SKM-1 (cell line): ENCODE measurements around the gene ANTXR1.
"Not testable (repeated sequence)": the region's sequence is repeated elsewhere in the genome, so short reads cannot be mapped to it uniquely, and the experiment has no call there.

Experiments
- DNase-seq: peaks from one replicate; lab custom pipeline; 2025; ENCODE audit not compliant: unreplicated experiment; lab: John Stamatoyannopoulos, UW

Gene ANTXR1

DNA sequence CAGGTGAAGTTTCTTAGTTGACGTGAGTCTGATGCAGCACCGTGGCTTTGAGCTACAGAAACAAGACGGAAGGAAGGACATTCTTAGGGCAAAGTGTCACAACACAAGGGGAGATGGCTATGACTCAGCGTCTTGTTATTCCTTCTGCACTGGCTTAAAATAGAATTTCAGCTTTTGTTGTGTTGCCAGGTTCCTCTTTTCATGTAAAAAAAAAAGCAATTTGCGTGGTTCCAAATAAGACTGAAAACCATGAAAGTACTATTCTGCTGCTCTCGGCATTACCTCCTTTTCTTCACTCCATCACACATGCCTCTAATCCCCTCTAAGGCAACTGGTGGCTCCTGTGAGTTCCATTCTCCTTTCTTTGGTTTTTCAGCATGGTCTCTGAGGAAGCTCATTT, 150.1 kb downstream of the ANTXR1 start:
- DNase-seq: peak; percentile 94

DNA sequence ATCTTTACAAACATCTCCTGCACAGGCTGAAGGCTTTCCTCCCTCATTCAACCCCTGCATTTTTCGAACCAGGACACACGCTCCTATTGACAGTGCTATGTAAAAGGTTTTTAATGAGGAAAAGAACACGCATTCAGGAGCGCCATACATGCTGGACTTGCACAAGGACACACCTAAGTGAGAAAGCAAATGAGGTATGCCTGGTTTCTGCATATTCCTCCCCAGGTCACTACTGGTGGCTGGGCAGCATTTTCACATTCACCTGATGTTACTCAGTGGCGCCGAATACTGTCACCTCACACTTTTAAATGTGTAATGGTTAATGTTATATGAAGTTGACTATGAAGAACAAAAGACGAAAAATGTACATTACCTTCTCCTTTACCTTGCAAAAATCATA, 150.6 kb downstream of the ANTXR1 start:
- DNase-seq: no peak

DNA sequence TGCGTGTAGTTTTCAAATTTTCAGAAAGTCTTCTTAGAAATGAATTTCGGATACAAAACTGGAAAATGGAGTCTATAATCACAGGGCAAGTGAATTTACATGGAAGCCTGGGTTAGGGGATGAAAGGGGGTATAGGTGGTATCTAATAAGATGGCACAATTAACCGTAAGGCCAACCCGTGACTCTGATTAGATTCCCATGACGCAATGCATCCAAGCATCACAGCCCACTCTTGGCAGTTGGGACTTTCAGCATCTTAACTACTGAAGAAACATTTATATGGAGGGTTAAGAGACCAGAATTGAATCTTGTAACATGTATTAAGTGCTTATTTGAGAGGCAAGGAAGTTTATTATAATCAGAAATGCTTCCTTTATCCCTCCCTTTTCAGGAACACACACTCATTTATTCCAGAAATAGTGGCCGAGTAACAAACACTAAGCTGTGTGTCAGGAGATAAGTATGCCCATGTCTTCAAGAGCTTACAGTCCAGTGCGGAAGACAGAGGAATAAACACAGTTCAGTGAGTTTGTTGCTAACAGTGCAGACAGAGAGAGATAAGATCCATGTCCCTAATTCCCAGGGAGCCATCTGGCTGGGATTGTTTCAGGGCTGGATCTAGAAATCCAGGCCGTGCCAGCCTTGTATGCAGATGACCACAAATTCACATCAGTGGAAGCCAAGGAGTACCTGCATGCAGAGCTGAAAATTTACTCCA, 151.2 kb downstream of the ANTXR1 start:
- DNase-seq: no peak

DNA sequence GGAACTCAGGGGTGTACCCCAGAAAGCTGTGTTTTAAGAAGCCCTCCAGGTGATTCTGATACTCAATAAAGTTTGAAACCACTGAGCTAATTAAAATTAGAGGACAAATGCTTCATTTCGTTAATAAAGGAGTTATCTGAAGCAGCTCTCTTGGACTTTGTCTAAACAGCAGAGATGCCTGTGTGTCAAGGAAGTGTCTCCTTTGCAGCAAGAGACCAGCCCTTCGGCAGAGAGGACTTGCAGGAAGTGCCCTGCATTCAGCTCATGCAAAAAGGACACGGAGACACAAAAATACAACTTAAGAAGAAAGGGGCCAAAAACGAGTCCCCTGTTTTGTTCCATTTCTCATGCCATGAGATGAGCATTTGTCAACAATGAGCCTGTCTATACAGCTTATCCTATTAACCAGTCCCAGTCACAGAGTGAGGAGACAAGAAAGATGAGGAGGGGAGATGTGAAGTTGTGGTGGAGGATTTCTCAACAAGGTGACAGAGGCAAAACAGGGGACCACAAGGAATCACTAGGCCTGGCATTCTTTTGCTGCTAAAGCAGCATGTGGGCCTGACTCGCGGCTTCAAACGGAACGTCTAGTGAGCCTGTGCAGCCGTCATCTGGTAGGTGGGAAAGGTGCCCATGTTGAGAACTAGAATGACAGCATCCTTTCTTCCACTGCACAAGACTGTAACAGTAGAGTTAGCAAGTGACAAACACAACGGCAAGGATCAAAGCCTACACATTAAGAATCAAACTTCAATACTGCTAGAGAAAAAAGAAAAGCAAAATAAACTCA, 152.3 kb downstream of the ANTXR1 start:
- DNase-seq: no peak

DNA sequence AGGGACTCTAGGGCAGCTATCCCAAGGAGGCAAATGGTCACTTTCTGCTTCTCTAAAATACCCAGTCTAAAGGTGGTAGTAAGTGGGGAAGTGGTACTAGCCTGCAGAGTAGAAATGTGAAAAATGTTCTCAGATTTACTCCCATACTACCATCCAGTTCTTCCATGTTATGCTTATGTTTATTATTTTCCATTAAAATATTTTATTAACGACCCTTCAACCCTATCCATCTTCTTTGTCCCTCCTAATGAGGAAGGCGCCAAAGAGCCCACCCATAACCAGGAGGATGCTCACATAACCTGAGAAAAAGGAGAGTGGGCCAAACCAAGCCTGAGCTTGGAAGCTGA, 153.5 kb downstream of the ANTXR1 start:
- DNase-seq: no peak

DNA sequence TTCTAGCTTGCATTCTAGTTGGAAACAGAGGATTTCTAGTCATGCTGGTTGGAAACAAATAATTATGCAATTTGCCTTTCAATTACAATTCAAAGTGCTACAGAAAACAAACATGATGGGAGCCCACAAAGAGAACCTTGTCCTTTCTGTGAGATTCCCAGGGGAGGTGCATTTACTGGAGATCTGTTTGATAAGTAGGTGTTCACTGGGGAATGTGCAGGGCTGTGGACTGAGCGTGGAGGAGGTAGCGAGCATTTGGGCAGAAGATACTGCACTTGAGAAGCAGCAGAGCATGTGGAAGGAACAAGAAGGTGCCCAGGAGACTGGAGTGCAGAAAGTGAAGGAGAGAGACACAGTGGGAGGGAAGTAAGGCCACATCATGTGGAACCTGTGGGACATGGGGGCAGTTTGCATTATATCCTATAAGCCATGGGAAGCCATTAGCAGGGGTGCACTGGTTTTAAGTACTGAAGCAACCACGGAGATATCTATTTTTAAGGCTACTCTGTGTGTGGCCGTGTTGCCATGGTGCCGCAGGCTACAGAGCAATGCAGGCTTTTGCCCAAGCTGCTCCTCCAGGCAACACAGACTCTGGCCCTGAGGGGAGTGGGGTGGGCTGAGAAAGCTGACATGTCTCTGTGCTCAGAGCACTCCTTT, 154.0 kb downstream of the ANTXR1 start:
- DNase-seq: no peak

DNA sequence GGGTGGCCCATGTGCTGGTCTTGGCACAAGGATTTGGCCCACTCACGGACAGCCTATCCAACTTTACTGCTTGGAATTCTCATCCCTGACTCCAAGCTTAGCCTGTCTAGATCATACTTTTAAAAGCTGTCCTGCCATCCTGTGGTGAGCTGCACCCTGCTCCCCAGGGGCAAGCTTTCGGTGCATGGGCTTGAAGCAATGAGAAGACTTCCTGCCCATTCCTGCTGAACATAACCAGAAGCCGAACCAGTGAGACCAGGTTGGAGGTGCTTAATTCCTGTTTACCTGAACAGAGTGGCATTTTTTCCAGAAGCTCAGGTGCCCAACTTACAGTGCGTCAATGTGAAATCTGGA, 154.5 kb downstream of the ANTXR1 start:
- no peak for DNase-seq

DNA sequence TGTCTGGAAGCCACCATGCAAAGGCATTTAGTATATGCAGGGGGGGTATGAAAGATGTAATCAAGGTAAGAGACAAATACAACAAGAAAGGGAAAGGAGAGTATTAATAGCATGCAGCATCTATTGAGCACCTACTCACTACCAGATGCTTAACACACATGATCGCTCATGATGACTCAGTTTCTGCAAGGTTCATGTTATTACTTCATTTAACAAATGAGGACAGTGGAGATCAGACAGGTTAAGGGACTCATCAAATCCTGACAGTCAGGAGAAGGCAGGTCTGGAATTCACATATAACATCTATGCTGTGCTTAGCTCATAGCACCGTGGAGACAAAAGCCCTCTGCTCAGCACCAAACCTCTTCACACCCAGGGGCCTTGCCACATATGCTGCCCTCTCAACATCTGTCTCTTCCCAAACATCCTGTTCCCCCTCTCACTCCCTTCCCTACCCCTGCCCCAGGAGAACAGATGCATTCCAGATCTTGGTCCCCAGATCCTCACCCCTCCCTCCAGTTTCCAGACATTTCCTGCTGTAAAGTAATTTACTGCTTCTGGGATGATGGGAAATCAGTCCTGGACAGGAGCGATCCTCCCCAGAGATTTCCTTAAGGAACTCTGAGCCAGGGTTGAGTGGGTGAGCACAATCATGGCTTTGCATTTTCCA, 155.3 kb downstream of the ANTXR1 start:
- DNase-seq: no peak

DNA sequence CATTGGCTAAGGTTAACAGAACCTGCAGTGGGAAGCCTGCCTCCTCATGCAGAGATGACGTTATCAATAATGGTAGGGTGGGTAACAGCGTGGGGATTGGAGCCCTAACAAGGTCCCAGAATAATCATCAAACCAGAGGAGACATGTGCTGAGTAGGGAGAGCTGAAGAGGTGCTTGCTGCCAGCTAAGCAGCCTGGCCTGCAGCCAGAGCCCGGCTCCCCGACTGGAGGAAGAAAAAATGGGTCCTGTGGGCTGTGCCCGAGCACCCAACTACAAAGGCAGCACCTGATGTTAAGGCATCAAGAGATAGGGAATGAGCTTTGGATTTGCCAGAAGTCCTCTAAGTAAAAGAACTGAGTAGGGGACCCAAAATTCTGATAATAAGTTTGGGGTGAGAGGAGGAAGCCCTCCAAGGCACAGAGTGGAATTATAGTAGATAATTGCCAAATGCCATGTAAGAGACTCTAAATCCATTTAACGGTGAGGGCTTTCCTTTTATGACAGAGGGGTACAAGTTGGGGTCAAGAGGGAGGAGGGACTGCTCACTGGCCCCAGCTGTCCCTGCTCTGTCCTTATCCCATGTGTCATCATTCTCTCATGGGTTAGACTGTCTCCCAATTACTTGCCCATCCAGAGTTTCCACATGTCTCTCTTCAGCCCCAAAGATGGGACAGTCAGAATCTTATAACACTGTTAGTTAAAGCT, 156.1 kb downstream of the ANTXR1 start:
- no peak for DNase-seq

DNA sequence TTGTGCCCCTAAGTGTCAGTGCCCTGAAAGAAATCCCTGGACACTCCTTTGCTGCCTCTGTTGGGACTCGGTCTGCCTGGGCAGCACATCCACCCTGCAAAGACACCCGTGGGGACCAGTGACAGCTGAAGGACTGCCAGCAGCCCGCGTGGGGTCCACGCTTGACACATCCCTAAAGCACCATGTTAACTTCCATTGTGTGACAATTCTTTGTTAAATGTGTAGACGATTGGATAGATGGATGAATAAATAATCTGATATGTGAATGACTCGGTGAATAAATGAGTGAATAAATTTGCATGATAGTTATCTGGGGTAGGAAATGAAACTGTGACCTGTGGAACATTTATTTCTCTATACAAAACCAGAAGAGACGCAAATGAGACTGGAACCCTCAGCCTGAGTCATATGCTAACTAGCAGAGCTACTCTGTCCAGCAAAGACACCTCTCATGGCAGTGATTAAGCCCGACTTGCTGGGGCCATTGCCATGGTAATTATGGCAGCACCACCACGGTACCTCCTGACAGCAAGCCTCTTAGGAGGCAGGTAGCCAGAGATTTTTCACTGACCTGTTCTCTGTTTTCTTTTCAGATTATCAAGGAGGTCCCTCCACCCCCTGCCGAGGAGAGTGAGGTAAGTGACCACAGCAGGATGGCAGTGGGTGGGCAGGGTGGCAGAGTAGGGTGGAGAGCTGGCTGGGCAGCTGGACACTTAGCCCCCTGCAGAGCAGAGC, 156.8 kb downstream of the ANTXR1 start:
- DNase-seq: no peak

DNA sequence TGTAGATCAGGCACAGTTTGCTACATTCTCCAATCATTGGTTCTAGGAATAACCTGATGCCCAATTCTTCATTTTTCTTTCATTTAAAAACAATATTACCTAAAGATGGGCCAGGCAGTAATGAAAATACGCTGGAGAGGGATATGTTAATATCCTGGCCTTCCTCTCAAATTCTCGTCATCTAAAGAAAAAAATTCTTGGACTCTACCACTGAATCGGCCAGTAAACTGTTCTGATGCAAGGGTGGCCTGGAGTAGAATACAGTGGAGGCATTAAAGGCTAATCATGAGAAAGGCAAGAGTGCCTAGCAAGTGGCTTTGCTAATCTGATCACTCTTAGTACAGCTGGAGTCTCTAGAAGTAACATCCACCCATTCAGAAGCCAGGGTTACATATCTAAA, 157.7 kb downstream of the ANTXR1 start:
- no peak for DNase-seq

DNA sequence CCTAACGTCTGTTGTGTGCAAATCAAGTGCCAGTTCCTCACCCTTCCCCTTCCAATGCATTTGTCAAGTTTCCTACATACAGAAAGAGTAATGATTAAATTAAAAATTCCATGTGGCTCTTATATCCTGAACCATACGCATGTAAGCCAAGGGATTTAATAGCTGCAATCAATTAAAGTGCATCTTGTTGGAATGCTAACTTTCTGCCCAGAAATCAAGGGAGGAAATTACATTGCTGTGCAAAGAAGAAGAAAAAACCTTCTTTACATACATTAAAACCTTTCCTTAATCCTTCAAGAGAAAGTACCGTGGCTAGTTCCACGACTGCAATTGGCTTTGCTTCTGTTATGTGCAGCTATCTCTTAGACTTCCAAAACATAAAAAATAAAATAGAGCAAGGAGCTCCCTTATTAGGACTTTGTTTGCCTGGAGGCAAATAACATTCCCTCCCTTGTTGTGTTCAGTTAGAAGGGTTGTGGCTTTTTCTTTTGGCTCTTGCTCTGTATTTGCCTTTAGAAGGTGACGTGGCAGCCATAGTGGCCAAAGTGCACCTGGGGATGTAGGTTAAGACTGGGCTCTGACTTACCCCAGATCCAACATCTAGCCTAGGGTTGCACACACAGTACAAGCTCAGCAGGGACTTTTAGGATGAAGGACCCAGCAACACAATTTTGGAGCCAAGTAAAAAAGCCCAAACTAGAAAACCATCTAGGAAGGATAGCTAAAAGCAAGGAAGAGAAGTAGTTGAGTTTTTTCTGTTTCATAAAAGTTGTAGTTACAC, 158.3 kb downstream of the ANTXR1 start:
- no peak for DNase-seq

DNA sequence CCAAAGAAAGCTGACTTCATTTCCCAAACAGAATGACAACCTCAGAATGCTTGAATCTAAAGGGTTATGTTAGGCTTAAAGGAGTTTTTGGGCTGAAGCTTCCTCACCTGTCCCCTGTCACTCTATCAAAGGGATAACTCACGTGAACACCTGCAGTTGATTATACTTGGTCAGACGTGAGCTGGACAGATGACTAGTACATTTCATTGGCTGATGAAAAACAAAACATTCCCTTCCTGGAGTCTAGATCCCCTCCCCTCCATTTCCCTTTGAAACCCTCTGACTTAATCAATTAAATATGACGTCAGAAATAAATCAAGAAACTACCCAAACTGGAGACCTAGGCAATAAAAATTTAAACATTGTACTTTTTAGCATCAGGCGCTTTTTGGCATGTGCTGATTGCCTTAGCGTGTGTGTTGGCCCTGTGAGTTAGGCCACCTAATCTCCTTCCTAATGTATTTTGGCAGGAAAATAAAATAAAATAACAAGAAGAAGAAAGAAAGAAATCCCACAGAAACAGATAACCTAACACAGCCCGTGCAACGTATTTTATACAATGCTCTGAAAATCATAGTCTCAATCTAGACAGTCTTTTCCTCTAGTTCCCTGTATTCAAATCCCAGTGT, 159.0 kb downstream of the ANTXR1 start:
- no peak for DNase-seq

DNA sequence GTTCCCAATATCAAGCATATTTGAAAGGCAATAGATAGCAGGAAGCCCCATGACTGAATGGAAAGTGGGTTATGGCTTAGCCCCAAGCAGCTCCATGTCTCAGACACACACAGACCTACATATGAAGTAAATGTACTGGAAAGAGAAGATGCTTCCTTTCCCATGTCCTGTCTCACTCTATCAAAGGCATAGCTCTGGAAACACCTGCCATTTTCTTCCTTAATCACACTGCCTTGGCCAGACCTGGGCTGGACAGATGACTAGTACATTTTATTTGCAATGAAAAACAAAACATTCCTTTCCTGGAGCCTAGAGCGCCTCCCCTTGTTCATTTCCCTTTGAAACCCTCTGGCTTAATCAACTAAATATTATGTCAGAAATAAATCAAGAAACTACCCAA, 160.7 kb downstream of the ANTXR1 start:
- no peak for DNase-seq

DNA sequence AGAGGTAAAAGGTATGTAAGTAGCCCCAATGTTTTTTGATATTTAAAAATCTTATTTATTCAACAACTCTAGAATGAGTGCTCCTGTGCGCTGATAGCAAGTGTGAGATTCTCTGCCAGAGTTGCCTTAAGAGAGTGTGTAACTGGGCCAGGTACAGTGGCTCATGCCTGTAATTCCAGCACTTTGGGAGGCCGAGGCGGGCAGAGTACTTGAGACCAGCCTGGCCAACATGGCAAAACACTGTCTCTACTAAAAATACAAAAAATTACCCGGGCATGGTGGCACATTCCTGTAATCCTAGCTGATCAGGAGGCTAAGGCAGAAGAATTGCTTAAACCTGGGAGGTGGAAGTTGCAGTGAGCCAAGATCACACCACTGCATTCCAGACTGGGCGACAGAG, 161.2 kb downstream of the ANTXR1 start:
- DNase-seq: not testable (repeated sequence)

DNA sequence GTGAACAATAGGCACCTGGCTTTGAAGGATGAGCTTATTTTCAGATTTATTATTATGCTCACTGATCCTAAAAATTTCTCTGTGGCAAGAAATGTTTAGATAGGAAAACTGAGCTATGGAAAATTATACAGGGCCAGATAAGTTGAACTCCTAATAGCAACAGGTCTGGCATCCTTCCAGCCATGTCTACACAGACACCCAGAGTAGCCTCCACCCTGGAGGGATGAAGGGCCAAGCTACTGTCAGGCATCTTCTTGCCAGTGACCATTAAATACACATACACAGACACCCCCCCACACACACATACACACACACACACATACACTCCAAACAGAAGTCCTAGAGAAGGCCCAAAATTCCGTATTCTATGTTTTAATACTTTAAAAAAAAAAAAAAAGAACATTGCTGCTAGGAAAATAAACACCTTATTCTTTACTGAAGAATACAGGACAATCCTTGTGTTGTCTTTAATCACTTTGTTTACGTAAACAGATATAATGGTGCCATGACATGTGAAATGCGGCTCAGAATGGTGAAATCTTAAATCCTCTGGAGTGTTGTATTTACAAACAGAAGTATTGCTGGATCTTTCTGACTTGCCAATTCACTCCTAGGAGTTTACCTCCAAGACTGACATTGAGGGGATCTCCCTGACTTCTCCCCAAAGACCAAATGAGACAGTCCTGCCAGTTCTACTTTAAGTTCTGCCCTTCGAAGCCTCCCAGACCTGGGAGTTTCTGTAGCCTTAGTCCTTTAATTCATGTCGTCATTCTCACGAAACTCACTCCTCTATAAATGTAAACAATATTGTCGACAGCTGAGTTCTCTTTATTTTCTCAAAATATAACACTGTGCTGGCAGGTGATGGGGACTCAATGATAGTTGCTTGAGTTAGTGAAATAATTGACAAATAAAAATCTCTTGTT, 163.1 kb downstream of the ANTXR1 start:
- no peak for DNase-seq

DNA sequence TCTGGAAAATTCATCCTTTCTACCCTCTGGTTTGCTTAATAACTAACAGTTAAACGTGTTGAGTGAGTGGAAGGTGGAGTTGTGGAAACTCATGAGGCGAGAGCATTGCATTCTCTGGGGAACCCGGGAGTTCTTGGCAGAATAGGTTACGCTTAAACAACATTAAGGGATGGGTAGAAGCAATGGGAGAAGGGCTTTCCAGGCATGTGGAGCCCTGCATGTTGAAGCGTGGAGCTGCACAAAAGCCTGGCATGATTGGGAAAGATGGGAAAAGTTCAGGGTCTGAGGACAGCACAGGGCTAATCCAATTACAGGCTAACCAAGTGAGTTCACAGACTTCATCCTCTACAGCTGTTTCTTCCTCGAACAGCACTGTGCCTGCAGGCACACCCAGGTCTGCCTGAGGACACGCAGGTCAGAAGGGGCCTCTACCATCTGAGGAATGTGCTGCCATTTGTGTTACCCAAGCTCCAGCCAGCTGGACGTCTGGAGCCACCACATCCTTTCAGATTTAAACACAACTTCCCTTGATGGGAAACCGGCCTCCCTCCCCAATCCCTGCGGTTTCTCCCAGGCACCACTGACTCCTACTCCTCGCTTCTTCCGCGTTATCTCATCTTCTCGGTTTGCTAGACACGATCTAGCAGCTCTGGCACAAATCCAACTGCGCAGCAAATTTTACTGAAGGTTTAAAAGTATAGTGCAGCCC, 164.2 kb downstream of the ANTXR1 start:
- peak; percentile 88 for DNase-seq
